Activated gamma-delta T cell treated with anti-CD3 and anti-CD28 coated beads, Interleukin-2, amount 50 U/mL, for 16 hours (primary cell): ENCODE data around the gene CBLN3.

Source experiments
- DNase-seq: peaks from one replicate; pipeline ENCODE4 v3.0.0-alpha.2; 2020; ENCODE audit warnings: low read depth

The CBLN3 gene

DNA sequence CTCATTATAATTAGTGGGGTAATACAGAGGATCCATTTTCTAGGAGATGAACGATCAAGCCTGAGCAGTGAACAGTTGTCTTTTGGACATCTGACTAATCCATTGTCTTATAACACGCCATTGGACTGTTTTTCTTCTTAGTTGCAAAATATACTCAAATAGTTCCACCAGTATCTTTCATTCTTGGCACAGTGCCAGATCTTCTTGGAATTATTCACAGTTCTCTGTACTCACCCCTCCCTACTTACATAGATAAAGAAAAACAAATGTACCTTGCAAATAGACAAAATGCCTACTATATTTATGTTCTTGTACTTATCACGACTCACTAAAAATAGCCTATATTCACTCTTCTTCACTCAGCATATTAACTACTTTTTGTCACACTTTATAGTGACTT lies 3.8 kb downstream of the CBLN3 start:
- no peak for DNase-seq

DNA sequence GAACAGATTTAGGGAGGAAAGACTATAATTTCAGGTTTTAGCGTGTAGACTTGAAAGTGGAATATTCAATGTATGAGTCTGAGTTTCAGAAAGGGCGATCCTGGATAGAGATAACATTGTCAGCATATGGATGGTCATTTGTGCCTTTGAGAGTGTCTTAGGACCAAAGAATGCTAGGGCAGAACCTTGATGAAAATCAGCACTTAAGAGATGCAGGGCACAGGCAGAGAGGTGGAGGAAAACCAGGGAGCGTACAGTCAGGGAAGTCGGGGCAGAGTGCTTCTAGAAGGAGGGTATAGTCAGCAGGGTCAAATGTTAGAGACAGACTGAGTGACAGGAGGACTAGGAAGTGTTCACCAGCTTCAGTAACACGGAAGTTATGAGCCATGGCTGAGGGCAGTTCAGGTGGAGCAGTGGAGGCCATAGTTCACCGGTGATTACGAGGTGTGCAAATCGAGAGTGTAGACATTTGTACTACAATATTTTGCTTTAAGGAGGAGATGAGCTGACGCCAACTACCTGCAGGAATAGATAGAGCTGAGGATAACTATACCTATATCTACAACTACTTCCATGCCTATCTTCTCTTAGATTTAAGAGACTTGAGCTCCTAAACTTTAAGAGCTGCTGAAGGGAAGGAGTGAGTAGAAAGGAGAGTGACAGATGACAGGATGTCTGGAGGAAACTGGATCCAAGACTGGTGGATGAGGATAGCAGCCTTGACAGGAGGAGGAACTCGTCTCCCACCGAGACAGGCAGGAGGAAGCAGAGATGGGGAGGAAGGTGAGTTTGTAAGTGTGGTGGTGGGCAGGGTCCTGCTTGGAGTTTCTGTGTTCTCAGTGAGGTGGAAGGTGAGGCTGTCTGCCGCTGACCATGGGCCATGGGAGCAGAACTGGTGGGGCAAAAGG lies 6.5 kb downstream of the CBLN3 start:
- no peak for DNase-seq

- DNase-seq, result no peak
Measured at GRCh38 chr14:24422261-24422660, 7.2 kb downstream of the CBLN3 start.

GRCh38 chr14:24418492-24418873 lies 11.0 kb downstream of the CBLN3 start:
- DNase-seq, result no peak

- DNase-seq, result no peak
Measured at GRCh38 chr14:24417832-24418491, 11.5 kb downstream of the CBLN3 start.

DNA sequence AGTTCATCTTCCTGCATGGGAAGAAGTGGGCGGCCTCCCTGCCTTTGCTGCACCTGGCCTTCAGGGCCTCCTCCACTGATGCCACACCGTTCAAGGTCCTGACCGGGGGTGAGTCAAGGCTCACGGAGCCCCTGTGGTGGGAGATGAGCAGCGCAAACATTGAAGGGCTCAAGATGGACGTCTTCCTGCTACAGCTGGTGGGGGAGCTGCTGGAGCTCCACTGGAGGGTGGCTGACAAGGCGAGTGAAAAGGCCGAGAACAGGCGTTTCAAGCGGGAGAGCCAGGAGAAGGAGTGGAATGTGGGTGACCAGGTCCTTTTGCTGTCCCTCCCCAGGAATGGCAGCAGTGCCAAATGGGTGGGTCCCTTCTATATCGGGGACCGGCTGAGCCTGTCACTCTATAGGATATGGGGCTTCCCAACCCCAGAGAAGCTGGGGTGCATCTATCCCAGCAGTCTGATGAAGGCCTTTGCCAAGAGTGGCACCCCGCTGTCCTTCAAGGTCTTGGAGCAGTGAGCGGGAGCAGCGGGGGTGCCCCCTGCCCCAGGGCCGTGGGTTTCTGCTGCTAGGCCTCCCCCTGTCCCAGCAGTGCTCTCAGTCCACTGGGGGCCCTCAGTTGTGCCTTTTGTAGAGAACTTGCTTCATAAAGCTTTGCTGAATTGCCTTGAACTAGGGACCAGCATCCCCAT lies 12.4 kb downstream of the CBLN3 start:
- no peak for DNase-seq

DNA sequence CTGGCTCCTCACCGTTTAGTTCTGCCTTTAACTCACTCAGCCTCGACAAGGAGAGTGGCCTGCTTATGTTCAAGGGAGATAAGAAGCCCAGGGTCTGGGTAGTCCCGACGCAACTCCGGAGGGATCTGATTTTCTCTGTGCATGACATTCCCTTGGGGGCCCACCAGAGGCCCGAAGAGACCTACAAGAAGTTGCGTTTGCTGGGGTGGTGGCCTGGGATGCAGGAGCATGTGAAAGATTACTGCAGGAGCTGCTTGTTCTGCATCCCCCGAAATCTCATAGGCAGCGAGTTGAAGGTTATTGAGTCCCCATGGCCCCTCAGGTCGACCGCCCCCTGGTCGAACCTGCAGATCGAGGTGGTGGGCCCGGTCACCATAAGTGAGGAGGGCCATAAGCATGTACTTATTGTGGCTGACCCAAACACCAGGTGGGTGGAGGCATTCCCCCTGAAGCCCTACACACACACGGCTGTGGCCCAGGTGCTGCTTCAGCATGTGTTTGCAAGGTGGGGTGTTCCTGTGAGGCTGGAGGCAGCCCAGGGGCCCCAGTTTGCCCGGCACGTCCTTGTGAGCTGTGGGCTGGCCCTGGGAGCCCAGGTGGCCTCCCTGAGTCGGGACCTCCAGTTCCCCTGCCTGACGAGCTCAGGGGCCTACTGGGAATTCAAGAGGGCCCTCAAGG lies 13.1 kb downstream of the CBLN3 start:
- no peak for DNase-seq

DNA sequence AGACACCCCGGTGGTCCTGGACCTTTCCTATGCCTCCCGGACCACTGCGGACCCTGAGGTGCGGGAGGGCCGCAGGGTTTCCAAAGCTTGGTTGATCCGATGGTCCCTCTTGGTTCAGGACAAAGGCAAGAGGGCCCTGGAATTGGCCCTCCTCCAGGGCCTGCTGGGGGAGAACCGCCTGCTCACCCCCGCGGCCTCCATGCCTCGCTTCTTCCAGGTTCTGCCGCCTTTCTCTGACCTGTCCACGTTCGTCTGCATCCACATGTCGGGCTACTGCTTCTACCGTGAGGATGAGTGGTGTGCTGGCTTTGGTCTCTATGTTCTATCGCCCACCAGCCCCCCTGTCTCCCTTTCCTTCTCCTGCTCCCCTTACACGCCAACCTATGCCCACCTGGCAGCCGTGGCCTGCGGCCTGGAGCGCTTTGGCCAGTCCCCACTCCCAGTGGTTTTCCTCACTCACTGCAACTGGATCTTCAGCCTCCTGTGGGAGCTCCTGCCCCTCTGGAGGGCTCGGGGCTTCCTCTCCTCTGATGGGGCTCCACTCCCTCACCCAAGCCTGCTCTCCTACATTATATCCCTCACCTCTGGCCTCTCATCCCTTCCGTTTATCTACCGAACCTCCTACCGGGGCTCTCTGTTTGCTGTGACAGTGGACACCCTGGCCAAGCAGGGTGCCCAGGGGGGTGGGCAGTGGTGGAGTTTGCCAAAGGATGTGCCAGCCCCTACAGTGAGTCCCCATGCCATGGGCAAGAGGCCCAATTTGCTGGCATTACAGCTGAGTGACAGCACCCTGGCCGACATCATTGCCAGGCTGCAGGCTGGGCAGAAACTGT lies 13.8 kb downstream of the CBLN3 start:
- no peak for DNase-seq

- no peak for DNase-seq
Measured at GRCh38 chr14:24414732-24415420, 14.6 kb downstream of the CBLN3 start.

GRCh38 chr14:24414077-24414476 lies 15.4 kb downstream of the CBLN3 start:
- DNase-seq, result no peak

DNA sequence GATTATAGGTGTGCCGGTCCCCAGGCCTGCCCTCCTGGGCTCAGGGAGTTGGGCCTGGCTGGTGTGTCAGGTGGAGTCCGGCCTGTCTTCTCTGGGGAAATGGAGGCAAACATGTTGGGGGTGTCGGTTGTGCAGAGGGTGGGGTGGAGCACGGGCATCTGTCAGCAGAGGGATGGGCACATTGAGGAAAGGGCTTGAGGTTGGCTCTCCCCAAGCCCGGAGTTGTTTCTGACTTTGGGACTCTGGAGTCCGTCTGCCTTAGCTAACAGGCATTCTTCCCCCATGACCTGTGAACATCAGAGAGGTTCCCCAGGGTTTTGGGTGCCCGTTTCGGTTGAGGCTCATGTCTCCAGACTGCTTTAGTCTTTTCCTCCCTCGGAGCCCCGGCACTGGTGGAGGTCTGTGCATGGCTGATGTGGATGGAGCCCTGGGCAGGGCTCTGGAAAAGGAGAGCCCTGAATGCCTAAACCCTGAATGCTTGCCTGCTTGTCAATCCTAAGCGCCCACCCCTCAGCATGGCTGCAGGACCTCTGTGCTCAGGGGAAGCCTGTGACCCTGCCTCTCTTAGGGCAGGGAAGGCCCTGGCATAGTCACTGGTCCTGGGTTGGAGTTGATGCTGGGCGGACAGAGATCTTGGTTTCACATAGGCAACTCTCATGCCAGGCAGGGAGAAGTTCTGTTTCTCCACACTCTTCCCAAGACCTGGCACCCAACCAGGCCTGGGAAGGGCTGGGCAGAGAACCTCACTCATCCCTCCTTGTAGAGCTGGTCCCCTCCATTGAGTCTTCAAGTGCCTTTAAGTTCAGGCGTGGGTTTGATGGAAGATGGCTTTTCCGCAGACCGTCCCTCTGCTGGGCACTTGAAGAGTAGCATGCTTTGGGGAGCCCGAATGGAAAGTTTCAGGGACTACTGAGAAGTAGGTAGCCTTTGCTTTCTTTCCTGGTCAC lies 17.8 kb downstream of the CBLN3 start:
- DNase-seq, result no peak

DNA sequence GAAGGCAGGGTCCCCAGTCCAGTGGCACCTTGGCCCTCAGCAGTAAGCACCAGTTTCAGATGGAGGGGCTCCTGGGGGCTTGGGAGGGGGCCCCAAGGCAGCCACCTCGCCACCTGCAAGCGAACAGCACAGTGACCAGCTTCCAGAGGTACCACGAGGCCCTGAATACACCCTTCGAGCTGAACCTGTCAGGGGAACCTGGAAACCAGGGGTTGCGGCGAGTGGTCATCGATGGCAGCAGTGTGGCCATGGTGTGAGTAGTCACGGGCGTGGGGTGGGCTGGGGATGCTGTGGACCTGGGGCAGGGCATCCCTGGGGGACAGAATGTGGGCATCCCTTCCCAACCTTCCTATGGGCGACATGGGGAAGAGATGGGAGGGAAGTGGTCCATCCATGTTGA lies 19.5 kb downstream of the CBLN3 start:
- no peak for DNase-seq

DNA sequence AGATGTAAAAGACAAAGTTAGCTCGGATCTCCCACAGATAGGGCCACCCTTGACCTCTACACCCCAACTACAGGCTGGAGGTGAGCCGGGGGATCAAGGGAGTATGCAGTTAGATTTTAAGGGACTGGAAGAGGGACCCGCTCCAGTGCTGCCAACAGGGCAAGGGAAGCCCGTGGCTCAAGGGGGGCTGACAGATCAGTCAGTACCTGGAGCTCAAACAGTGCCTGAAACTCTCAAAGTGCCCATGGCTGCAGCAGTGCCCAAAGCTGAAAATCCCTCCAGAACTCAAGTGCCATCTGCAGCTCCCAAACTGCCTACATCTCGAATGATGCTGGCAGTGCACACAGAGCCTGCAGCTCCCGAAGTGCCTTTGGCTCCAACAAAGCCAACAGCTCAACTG lies 20.3 kb downstream of the CBLN3 start:
- no peak for DNase-seq

DNA sequence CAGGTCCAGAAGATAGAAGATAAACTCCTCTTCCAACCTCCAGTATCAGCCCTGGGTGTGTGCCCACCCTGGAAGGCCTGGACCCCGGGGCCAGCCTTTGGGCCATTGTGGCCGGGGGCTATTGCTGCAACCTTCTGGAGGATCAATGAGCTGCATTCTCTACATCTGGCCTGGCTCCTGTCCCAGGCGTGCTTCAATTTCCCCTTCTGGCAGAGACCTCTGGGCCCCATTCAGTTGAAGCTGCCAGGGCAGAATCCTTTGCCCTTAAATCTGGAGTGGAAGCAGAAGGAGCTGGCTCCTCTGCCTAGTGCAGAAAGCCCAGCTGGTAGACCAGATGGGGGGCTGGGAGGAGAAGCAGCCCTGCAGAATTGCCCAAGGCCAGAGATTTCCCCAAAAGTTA lies 20.7 kb downstream of the CBLN3 start:
- no peak for DNase-seq

GRCh38 chr14:24407608-24408325 lies 21.7 kb downstream of the CBLN3 start:
- no peak for DNase-seq

DNA sequence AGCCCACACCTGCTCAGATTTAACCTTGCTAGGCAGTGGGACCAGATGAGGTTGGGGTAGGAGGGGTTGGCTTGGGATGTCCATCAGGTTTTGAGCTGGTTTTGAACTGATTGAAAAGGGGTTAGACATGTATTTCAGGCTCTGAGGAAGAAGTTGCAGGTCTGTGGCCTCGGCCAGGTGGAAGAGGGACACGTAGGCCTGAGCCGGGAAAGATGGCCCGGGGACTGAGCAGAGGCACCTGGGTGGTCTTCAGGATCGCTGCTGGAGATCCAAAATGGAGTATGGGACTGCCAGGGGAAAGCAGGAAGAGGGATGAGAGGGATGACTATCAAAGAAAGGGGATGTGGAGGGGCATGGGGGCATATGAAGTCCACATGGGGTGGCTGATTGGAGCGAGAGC lies 23.1 kb downstream of the CBLN3 start:
- no peak for DNase-seq

GRCh38 chr14:24404814-24405213 lies 24.7 kb downstream of the CBLN3 start:
- no peak for DNase-seq

- DNase-seq, result no peak
Measured at GRCh38 chr14:24403294-24403998, 26.0 kb downstream of the CBLN3 start.
